DMS153 (cell line): ENCODE data around the gene SLCO2B1.

ENCODE experiments used
- DNase-seq: peaks from one replicate; lab custom pipeline; 2025; lab: John Stamatoyannopoulos, UW

SLCO2B1 gene

GRCh38 chr11:75145196-75145971 is 5.5 kb upstream of the SLCO2B1 start:
- DNase-seq = no peak

- no peak for DNase-seq
Observed at GRCh38 chr11:75145972-75146519, 4.9 kb upstream of the SLCO2B1 start.

GRCh38 chr11:75146711-75147110 is 4.2 kb upstream of the SLCO2B1 start:
- no peak for DNase-seq

GRCh38 chr11:75147191-75147874 is 3.6 kb upstream of the SLCO2B1 start:
- DNase-seq = no peak

- DNase-seq = no peak
Observed at GRCh38 chr11:75147875-75148263, 3.0 kb upstream of the SLCO2B1 start.

GRCh38 chr11:75148436-75148983 is 2.4 kb upstream of the SLCO2B1 start:
- no peak for DNase-seq

- DNase-seq = no peak
Observed at GRCh38 chr11:75149766-75150465, 991 bp upstream of the SLCO2B1 start.

- no peak for DNase-seq
Observed at GRCh38 chr11:75151346-75152047, 590 bp downstream of the SLCO2B1 start.

GRCh38 chr11:75152090-75152489 is 1.2 kb downstream of the SLCO2B1 start:
- DNase-seq = no peak

- DNase-seq = no peak
Observed at GRCh38 chr11:75152651-75153427, 1.9 kb downstream of the SLCO2B1 start.

- no peak for DNase-seq
Observed at GRCh38 chr11:75154646-75155569, 4.0 kb downstream of the SLCO2B1 start.

- no peak for DNase-seq
Observed at GRCh38 chr11:75155570-75156422, 4.9 kb downstream of the SLCO2B1 start.

- DNase-seq = no peak
Observed at GRCh38 chr11:75158241-75158640, 7.3 kb downstream of the SLCO2B1 start.

GRCh38 chr11:75158696-75159150 is 7.8 kb downstream of the SLCO2B1 start:
- DNase-seq = no peak

- no peak for DNase-seq
Observed at GRCh38 chr11:75159151-75159953, 8.4 kb downstream of the SLCO2B1 start.

- no peak for DNase-seq
Observed at GRCh38 chr11:75160220-75160757, 9.4 kb downstream of the SLCO2B1 start.

- DNase-seq = no peak
Observed at GRCh38 chr11:75160880-75161279, 10.0 kb downstream of the SLCO2B1 start.
